ENCODE results near the gene CCDC149. TPM values are rescaled to one million over a fixed set of nuclear protein-coding genes. Genes with fewer than 3 reads are reported as not detected.

The CCDC149 gene
- total and polyA plus RNA-seq, 7 donors = 2.1 to 10.8 (median 7.8) TPM

DNA sequence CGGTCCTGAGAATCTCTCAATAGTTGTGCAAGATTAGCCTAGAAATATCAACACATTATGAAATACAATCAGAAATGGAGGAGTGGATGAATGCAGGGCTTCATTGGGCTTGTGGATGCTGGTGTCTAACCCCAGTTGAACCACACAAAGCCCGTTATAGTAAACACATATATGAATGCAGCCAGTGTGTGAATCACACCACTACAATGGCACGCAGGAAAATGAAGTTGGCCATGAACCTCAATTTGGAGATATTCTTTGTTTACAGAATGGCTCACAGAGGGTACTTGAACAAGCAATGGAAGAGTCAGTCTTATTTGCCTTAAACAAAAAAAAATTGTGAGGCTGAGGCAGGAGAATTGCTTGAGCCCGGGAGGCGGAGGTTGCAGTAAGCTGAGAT lies 59.7 kb downstream of the CCDC149 start:
- intact Hi-C loops (cut with DNase I) = no loop called here
- Histone ChIP-seq H3K27me3 (ENCODE audit: insufficient read depth in 3 of 3, low read length in 2 of 3) (no peaks in the 10 kb centered on the region), H3K4me3 (no peak overlapping the region), H3K9me3 (no peaks in the 10 kb centered on the region), H3K4me1 (peaks cover 15% of the 10 kb centered on the region), H3K27ac (no peak overlapping the region), H3K36me3 (ENCODE audit: insufficient read depth in 1 of 2, low read depth in 1 of 2) (no peaks in the 10 kb centered on the region)
- TF ChIP-seq, protein P1, sequence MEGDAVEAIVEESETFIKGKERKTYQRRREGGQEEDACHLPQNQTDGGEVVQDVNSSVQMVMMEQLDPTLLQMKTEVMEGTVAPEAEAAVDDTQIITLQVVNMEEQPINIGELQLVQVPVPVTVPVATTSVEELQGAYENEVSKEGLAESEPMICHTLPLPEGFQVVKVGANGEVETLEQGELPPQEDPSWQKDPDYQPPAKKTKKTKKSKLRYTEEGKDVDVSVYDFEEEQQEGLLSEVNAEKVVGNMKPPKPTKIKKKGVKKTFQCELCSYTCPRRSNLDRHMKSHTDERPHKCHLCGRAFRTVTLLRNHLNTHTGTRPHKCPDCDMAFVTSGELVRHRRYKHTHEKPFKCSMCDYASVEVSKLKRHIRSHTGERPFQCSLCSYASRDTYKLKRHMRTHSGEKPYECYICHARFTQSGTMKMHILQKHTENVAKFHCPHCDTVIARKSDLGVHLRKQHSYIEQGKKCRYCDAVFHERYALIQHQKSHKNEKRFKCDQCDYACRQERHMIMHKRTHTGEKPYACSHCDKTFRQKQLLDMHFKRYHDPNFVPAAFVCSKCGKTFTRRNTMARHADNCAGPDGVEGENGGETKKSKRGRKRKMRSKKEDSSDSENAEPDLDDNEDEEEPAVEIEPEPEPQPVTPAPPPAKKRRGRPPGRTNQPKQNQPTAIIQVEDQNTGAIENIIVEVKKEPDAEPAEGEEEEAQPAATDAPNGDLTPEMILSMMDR (IDR thresholded peaks at IDR 0.05) = no peak
- ATAC-seq (no peak), DNase-seq (no peak)
- 92 to 96% (median 96%) methylated on average over 5 of the region's 5 CpGs for WGBS, 3 donors

DNA sequence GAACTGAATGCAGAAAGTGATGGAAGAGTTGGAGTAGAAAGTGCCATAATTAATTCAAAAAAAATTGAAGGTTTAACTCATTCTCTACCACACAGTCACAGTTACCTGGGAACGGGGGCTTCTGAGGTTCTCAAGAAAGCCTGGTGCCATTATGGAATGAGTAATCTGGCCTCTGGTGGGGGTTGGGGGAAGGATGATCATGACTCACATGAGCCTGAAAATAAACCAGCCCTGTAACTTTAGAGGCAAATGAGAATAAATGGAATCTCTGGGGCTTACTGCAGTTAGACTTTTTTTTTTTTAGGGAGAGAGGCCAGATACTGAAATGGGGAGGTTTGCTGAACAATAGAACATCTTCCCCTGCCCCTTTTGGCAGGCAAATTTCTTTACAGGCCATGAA lies 62.2 kb downstream of the CCDC149 start:
- peak; percentile 73 to 91 (median 80) for ATAC-seq
- Histone ChIP-seq H3K4me1 (peaks cover 11% of the 10 kb centered on the region), H3K27me3 (ENCODE audit: insufficient read depth in 3 of 3, low read length in 2 of 3) (no peaks in the 10 kb centered on the region), H3K9me3 (no peaks in the 10 kb centered on the region), H3K4me3 (no peak overlapping the region), H3K36me3 (ENCODE audit: insufficient read depth in 1 of 2, low read depth in 1 of 2) (no peaks in the 10 kb centered on the region), H3K27ac (no peak overlapping the region)
- intact Hi-C loops (cut with DNase I) = no loop called here
- peak in 1 of 2 donors; percentile 18 for DNase-seq
- WGBS, 3 donors = 63 to 91% (median 68%) methylated on average over 1 of the region's 1 CpG
- TF ChIP-seq, protein P1 (IDR thresholded peaks at IDR 0.05) = no peak

DNA sequence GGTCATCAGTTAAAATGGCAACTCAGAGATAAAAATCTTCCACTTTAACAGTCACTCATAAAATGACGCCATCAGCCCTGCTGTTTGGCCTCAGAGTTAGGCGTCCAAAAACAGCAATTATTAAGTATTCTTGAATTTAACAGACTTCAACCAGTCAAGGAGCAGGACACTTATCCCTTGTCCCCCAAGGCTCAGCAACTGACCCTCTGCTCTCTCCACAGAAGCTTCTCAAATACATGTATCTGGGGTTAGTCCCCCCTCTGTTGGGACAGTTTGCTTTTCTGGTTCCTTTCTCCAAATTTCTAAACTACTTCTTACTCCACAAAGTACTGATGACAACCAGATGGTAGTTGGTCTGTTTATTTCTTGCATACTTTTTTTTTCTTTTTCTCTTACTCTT lies 63.1 kb downstream of the CCDC149 start:
- TF ChIP-seq, protein P1 (IDR thresholded peaks at IDR 0.05) = no peak
- Histone ChIP-seq H3K9me3 (no peaks in the 10 kb centered on the region), H3K4me1 (peaks cover 11% of the 10 kb centered on the region), H3K4me3 (no peak overlapping the region), H3K27me3 (ENCODE audit: insufficient read depth in 3 of 3, low read length in 2 of 3) (no peaks in the 10 kb centered on the region), H3K27ac (no peak overlapping the region), H3K36me3 (ENCODE audit: insufficient read depth in 1 of 2, low read depth in 1 of 2) (no peaks in the 10 kb centered on the region)
- 89 to 95% (median 93%) methylated on average over 2 of the region's 2 CpGs for WGBS, 3 donors
- intact Hi-C loops (cut with DNase I) = no loop called here
- ATAC-seq (no peak), DNase-seq (no peak)

DNA sequence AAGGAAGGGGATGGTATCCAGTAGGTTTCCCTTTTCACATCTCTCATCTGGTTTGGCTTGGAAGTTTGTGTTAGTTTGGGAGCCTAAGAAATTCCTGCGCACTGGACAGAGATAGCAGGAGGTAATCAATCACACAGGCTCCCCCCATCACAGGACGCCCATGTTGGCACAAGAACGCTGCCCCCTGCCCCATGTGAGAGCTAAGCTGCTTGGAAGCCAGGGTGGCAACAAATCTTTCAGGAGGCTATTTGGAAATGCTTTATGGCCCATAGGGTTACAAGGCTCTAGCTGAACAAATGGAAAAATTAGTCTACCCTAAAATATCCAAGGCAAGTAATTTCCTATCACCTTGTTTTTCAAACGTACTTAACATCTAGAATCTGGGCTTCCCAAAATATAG lies 63.5 kb downstream of the CCDC149 start:
- WGBS, 3 donors = 85 to 90% (median 86%) methylated on average over 4 of the region's 4 CpGs
- Histone ChIP-seq H3K4me3 (no peak overlapping the region), H3K4me1 (peaks cover 11% of the 10 kb centered on the region), H3K27me3 (ENCODE audit: insufficient read depth in 3 of 3, low read length in 2 of 3) (no peaks in the 10 kb centered on the region), H3K36me3 (ENCODE audit: insufficient read depth in 1 of 2, low read depth in 1 of 2) (no peaks in the 10 kb centered on the region), H3K9me3 (no peaks in the 10 kb centered on the region), H3K27ac (no peak overlapping the region)
- intact Hi-C loops (cut with DNase I) = no loop called here
- DNase-seq (no peak), ATAC-seq (no peak)
- TF ChIP-seq, protein P1 (IDR thresholded peaks at IDR 0.05) = no peak

DNA sequence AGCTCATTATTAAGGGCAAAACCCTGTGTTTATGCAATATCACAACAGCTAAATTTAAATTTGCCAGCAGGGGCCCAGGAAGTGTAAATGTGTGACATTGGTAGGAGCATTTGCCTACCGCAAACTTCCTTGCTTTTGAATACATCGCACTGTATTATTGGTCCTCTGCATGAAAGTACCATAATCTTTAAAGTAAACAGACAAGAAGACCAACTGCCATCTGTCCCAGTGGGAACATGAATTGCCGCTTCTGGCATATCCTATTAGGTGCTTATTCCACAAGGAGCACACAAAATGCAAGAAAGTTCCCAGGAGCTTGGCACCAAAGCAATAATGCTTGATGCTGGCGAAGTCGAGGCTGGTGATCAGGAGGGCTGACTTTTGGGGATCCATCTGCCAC lies 66.1 kb downstream of the CCDC149 start:
- ATAC-seq = no peak
- 94 to 97% (median 94%) methylated on average over 5 of the region's 5 CpGs for WGBS, 3 donors
- TF ChIP-seq, protein P1 (IDR thresholded peaks at IDR 0.05) = no peak

More for the DNA sequence above, 66.1 kb downstream of the CCDC149 start:
- H3K36me3 ChIP-seq (ENCODE audit: insufficient read depth in 1 of 2, low read depth in 1 of 2) = no peaks in the 10 kb centered on the region
- no peak overlapping the region for H3K27ac ChIP-seq
- peaks cover 11% of the 10 kb centered on the region for H3K4me1 ChIP-seq
- DNase-seq = no peak
- no peaks in the 10 kb centered on the region for H3K27me3 ChIP-seq (ENCODE audit: insufficient read depth in 3 of 3, low read length in 2 of 3)
- no peaks in the 10 kb centered on the region for H3K9me3 ChIP-seq
- intact Hi-C loops (cut with DNase I) = no loop called here
- H3K4me3 ChIP-seq = no peak overlapping the region

Data from psoas muscle (tissue), 8 donors.